LNCaP clone FGC (cell line): ENCODE data around the gene MAML2.

Experiments used
- DNase-seq: peaks from one replicate; pipeline ENCODE4 v3.0.0-alpha.2; 2011; ENCODE audit warnings: low read depth
- H3K4me3 ChIP-seq: 2 replicates; pipeline ENCODE4 v1.5.1; 2011; ENCODE audit warnings: mild to moderate bottlenecking, low read depth, low read length, control low read depth
- TF ChIP-seq, protein P1 (sequence below): IDR thresholded peaks from 2 replicates; pipeline ENCODE4 v1.5.1; 2012; ENCODE audit warnings: mild to moderate bottlenecking; ENCODE audit not compliant: control insufficient read depth, insufficient read depth; ENCODE audit errors: extremely low read depth

The MAML2 gene

DNA sequence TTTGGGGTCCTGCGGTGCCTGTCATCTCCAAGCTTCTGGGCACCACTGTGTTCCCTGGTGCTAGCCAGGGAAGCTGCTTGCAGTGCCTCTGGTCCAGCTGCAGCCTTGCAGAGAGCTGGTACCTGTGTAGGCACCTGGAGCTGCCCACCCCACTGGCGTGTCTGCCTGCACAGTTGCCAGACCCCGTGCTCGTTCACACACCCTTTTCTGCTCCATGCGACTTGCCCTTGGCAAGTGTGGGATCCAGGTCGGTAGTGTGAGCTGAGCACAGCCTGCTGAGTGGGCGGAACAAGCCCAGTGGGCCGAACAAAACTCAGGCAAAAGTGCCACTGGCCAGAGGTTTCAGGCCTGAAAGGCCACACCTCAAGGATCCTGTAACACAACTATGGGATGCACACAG lies 272.5 kb downstream of the MAML2 start:
- TF ChIP-seq, protein P1, sequence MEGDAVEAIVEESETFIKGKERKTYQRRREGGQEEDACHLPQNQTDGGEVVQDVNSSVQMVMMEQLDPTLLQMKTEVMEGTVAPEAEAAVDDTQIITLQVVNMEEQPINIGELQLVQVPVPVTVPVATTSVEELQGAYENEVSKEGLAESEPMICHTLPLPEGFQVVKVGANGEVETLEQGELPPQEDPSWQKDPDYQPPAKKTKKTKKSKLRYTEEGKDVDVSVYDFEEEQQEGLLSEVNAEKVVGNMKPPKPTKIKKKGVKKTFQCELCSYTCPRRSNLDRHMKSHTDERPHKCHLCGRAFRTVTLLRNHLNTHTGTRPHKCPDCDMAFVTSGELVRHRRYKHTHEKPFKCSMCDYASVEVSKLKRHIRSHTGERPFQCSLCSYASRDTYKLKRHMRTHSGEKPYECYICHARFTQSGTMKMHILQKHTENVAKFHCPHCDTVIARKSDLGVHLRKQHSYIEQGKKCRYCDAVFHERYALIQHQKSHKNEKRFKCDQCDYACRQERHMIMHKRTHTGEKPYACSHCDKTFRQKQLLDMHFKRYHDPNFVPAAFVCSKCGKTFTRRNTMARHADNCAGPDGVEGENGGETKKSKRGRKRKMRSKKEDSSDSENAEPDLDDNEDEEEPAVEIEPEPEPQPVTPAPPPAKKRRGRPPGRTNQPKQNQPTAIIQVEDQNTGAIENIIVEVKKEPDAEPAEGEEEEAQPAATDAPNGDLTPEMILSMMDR = no peak
- no peak for DNase-seq
- no peak overlapping the region for H3K4me3 ChIP-seq

DNA sequence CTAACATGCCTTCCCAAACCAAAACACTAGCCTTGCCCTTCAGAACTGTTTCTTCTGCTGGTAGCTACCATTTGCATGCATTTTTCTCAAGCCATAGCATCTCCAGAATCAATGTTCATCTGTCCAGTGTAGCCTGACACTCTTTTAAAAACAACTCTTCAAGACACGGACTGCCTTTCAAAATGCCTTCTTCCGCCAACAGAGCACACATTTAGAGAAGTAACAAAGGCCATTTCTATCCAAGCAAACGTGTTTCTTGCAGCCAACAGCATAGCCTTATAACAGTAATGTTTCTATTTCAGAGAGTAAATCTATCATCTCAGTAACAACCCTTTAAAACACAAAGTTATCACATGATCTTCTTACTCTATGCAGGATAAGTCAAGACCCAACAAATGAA lies 275.8 kb downstream of the MAML2 start:
- TF ChIP-seq, protein P1 = no peak
- H3K4me3 ChIP-seq = no peak overlapping the region

DNA sequence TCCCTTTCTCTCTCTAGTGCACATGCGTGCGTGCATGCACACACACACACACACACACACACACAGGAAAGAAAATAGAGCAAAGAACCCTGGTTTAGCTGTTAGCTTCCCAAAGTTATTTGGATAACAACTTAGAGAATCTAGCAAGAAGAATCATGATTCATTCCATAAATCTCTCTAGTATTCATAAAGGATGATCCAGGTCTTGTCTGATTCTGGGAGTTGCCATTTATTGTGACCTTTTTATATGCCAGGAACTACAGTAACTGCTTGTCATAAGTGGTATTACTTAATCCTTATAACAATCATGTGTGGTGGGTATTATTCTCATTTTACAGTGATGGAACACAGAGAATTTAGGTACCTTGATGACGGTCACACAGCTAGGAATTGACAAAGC lies 277.6 kb downstream of the MAML2 start:
- H3K4me3 ChIP-seq = no peak overlapping the region
- TF ChIP-seq, protein P1 = no peak
- no peak for DNase-seq

More for the DNA sequence above, 275.8 kb downstream of the MAML2 start:
- DNase-seq = no peak

DNA sequence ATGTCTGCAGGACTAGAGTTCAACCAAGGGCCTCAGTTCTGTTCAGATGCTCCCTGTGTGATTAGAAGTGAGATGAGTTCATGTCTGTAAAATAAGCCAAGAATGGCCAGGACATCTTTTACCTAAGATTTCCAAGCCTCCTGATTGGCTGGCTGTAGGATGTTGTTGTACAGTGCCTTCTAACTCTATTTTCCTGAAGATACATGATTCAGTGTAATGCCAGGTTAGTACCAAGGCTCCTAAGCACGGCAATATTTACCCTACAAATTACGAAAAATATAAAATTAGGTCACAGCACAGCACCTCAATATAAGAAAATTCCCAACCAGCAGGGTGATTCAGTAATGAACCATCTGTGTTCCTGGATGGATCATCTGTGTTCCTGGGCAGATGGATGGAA lies 279.1 kb downstream of the MAML2 start:
- DNase-seq = no peak
- TF ChIP-seq, protein P1 = no peak
- H3K4me3 ChIP-seq = no peak overlapping the region

DNA sequence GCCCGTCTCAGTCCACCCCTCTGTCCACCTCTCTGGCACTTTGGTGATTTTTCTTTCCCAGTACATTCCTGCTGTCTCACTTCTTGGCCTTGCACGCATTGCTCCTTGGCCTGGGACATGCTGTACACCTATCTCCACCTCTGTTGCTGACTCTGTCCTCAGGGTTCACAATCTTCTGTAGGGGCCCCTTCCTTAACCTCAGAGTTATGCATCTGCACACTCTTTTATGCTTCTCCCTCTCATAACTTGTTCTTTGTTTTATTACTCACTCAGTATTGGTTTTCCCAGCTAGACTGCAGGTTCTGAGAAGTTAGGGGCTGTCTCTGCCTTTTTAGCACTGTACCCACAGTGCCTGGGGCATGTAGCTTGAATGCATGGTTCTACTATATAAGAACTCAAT lies 279.9 kb downstream of the MAML2 start:
- H3K4me3 ChIP-seq = no peak overlapping the region
- no peak for DNase-seq
- TF ChIP-seq, protein P1 = no peak

DNA sequence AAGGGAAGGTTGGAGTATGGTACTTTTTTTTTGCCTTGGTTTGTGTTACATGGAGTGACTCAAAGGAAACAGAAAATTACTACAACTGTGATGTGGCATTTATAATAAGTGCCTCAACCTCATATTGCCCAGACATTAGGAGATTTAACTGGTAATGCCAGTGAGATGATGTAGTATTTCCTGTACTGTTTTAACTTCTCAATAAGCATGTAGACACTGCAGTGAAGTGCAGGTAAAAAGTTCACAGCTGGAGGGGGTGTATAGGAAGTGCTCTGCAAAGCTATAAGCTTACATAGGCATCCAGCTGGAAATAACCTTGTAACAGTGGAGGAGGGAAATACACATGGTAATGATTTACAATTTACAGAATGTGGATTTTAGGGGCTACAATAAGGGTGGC lies 280.9 kb downstream of the MAML2 start:
- no peak overlapping the region for H3K4me3 ChIP-seq
- TF ChIP-seq, protein P1 = no peak
- no peak for DNase-seq

DNA sequence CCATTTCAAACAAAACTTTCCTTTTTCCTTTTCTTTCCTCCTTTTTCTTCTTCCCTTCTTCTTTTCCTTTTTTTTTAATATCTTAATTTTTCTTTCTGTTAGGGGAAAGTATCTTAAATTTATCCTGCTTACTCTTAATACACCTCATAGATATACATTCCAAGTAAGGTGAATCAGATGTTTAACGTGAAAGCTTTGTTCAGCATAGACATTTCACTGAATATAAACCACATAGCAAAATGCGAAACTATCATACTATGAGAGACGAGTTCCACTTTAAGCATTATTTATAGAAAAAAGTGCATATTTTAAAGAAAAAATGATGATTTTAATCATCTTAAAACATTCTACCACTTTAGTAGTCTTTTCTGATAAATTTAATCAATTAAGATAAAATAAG lies 281.3 kb downstream of the MAML2 start:
- TF ChIP-seq, protein P1 = no peak
- DNase-seq = no peak

More for the DNA sequence above, 281.3 kb downstream of the MAML2 start:
- H3K4me3 ChIP-seq = no peak overlapping the region
